Measurements from ENCODE around the gene STIL.

Gene STIL

GRCh38 chr1:47219590-47220220 lies 94.2 kb downstream of the STIL start:
- Mint-ChIP-seq H3K4me1 (no peaks in the 10 kb centered on the region), H3K27me3 (ENCODE audit: low read depth, poor library complexity) (peaks cover 29% of the 10 kb centered on the region), H3K9me3 (no peaks in the 10 kb centered on the region), H3K27ac (no peak overlapping the region), H3K4me3 (no peak overlapping the region), H3K36me3 (ENCODE audit: low read depth) (no peaks in the 10 kb centered on the region)
- no peak for TF ChIP-seq CTCF (IDR thresholded peaks at IDR 0.05)
- no peak for DNase-seq

GRCh38 chr1:47219001-47219400 lies 94.9 kb downstream of the STIL start:
- Mint-ChIP-seq H3K27me3 (ENCODE audit: low read depth, poor library complexity) (peaks cover 29% of the 10 kb centered on the region), H3K9me3 (no peaks in the 10 kb centered on the region), H3K27ac (no peak overlapping the region), H3K4me3 (no peak overlapping the region), H3K4me1 (no peaks in the 10 kb centered on the region), H3K36me3 (ENCODE audit: low read depth) (no peaks in the 10 kb centered on the region)
- TF ChIP-seq CTCF (IDR thresholded peaks at IDR 0.05): no peak
- no peak for DNase-seq

GRCh38 chr1:47216278-47217059 lies 97.5 kb downstream of the STIL start:
- Mint-ChIP-seq H3K4me1 (no peaks in the 10 kb centered on the region), H3K27ac (no peak overlapping the region), H3K4me3 (no peak overlapping the region), H3K9me3 (no peaks in the 10 kb centered on the region), H3K36me3 (ENCODE audit: low read depth) (no peaks in the 10 kb centered on the region), H3K27me3 (ENCODE audit: low read depth, poor library complexity) (peaks cover 32% of the 10 kb centered on the region)
- no peak for DNase-seq
- TF ChIP-seq CTCF (IDR thresholded peaks at IDR 0.05): no peak

GRCh38 chr1:47215713-47216112 lies 98.2 kb downstream of the STIL start:
- H3K9me3 Mint-ChIP-seq: no peaks in the 10 kb centered on the region
- no peak overlapping the region for H3K27ac Mint-ChIP-seq
- TF ChIP-seq CTCF (IDR thresholded peaks at IDR 0.05): no peak
- no peaks in the 10 kb centered on the region for H3K4me1 Mint-ChIP-seq
- H3K36me3 Mint-ChIP-seq (ENCODE audit: low read depth): no peaks in the 10 kb centered on the region
- peaks cover 39% of the 10 kb centered on the region for H3K27me3 Mint-ChIP-seq (ENCODE audit: low read depth, poor library complexity)
- H3K4me3 Mint-ChIP-seq: no peak overlapping the region
- DNase-seq: no peak

- no peaks in the 10 kb centered on the region for H3K9me3 Mint-ChIP-seq
- no peaks in the 10 kb centered on the region for H3K4me1 Mint-ChIP-seq
- no peak for DNase-seq
- H3K27me3 Mint-ChIP-seq (ENCODE audit: low read depth, poor library complexity): peaks cover 50% of the 10 kb centered on the region
- H3K4me3 Mint-ChIP-seq: no peak overlapping the region
- H3K27ac Mint-ChIP-seq: no peak overlapping the region
- H3K36me3 Mint-ChIP-seq (ENCODE audit: low read depth): no peaks in the 10 kb centered on the region
- TF ChIP-seq CTCF (IDR thresholded peaks at IDR 0.05): no peak
These were observed 99.4 kb downstream of the STIL start for GRCh38 chr1:47214549-47214948.
